ENCODE measurements around the gene INTS11.
"Not testable (repeated sequence)": the region's sequence is repeated elsewhere in the genome, so short reads cannot be mapped to it uniquely, and the experiment has no call there.

The INTS11 gene

DNA sequence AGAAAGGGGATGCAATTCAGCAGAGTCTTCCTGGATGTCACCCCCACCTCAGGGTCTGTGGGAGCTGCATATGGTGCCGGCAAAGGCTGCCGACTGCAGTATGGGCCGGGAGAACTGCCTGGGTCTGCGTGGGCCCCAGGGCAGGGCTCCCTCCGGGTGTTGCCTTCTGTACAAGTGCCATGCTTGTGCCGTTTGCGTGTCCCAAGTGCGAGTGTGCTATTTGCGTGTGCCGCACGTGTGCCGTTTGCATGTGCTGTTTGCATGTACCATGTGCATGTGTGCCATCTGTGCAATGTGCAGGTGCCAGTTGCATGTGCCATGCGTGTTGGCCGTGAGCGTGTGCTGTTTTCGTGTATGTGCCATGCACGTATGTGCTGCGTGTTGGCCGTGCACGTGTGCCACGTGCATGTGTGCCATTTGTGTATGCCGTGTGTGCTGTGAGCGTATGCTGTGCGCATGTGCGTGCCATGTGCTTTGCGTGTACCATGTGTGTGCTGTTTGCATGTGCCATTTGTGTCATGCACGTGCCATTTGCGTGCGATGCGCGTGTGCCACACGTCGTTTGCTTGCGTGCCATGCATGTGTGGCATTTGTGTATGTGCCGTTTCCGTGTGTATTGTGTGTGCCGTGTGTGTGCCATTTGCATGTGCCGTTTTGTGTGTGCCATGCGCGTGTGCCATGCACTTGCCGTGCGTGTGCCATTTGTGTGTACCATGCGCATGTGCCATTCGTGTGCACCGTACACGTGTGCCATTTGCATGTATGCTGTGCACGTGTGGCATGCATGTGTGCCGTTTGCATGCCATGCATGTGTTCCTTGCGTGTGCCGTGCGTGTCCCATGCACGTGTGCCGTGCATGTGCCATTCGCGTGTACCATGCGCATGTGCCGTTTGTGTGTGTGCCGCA lies 5.1 kb upstream of the INTS11 start:
- DNase-seq = no peak

- DNase-seq = no peak
Measured at GRCh38 chr1:1328254-1328653, 3.8 kb upstream of the INTS11 start.

DNA sequence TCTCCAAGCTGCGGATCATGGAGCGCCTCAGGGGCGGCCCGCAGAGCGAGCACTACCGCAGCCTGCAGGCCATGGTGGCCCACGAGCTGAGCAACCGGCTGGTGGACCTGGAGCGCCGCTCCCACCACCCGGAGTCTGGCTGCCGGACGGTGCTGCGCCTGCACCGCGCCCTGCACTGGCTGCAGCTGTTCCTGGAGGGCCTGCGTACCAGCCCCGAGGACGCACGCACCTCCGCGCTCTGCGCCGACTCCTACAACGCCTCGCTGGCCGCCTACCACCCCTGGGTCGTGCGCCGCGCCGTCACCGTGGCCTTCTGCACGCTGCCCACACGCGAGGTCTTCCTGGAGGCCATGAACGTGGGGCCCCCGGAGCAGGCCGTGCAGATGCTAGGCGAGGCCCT lies 2.8 kb upstream of the INTS11 start:
- no peak for DNase-seq

DNA sequence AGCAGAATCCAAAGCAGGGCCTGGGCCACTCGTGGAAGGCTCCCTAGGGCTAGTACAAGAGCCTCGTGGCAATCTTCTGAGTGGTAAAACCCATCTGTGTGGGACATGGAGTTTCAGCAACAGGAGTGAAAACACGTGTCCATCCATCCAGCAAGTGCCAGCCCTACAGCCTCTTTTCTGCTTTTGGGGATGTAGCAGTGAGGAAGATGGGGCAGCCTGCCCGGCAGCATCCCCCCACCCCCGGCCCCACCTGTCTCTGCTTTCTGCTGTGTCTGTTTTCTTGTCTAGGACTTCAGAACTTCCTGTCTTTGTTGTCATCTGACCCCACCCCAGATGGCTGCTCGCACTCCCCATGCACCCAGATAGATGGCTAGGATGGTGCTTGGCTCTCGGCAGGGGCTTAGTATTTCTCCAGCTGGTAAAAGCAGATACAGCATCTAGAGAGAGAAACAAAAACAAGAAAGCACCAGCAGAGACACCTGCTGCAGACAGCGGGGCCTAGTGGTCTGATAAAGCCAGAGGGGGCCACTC lies 1.7 kb upstream of the INTS11 start:
- DNase-seq = no peak

GRCh38 chr1:1325288-1326074 lies 1.0 kb upstream of the INTS11 start:
- DNase-seq = no peak

GRCh38 chr1:1324084-1324523 lies 356 bp downstream of the INTS11 start:
- DNase-seq = no peak

- DNase-seq = no peak
Measured at GRCh38 chr1:1322952-1323351, 1.5 kb downstream of the INTS11 start.

- no peak for DNase-seq
Measured at GRCh38 chr1:1322418-1322817, 2.0 kb downstream of the INTS11 start.

DNA sequence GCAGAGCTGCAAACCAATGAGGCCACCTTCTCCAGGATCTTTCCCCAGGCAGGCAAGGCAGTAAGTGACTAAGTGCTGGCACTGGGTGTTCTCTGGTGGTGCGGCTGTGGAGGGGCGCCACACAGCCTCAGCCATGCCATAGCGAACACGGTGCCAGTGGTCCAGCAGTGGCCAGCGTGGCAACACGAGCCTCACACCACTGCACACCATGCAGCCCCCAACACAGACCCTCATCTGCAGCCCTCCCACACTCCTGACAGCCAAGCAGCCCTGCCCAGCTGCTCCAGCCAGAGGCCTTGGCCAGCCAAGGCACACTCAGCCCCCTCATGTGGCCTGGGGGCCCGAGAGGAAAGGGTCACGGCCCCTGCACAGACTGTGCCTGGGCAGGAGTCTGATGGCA lies 3.0 kb downstream of the INTS11 start:
- DNase-seq = no peak

DNA sequence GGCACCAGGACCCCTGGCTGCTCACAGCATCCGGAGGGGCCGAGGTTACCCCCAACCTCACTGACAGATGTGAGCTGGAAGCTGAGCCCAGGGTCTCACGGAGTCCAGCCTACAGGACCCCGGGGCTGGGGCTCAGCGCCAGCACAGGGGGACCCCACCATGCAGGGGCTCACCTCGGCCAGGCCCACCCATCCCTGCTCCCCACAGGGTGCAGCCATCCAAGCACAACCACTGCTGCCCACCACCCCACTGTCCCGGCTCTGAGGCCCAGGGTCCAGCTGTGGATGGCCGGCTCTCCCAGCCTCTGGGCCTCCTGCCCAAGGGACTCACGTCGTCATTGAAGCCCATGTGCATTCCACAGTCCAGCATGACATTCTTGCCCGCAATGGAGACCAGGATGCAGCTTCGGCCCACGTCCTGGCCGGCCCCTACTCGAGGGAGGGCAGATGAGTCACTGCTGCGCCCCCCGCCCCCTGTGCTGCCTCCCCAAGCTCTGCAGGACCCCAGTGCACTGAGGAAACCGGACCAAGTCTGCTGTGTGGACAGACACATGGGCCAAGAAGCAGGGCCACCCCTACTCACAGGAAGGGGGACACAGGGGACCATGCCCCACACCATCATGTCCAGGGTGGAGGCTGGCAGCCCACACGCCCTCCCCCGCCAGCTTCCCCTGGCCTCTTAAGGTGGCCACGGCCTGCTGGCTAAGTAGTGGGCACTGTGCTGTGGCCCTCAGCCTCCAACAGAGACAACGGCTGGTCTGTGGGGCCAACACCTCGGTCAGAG lies 3.6 kb downstream of the INTS11 start:
- no peak for DNase-seq

DNA sequence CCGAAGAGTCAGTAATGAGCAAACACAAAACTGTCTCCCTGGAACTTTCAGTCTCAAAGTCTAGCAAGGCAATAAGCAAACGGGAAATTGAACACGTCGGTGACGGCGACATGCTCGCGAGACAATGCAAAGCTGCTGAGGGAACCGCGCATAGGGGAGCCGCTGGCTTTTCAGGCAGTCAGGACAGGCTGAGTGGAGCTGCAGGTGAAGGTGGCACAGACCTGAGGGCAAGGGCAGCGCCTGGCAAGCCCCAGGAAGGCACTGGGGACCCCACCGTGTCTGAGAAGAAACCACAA lies 4.9 kb downstream of the INTS11 start:
- no peak for DNase-seq

- DNase-seq = no peak
Measured at GRCh38 chr1:1318777-1319645, 5.4 kb downstream of the INTS11 start.

DNA sequence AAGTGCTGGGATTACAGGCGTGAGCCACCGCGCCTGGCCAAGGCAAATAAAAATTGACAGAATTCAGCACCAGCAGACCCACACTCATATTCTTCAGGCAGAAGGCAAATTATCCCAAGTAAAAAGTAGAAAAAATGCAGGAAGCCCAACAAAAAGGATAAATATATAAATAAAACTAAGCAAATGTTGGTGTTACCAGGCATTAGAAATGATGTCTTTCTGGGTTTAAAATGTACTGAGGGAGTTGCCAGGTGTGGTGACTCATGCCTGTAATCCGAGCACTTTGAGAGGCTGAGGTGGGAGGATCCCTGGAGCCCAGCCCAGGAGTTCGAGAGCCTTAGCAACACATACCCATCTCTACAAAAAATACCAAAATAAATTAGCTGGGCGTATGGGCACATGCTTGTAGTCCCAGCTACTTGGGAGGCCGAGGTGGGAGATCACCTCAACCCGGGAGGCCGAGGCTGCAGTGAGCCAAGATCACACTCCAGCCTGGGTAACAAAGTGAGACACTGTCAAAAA lies 6.3 kb downstream of the INTS11 start:
- no peak for DNase-seq

DNA sequence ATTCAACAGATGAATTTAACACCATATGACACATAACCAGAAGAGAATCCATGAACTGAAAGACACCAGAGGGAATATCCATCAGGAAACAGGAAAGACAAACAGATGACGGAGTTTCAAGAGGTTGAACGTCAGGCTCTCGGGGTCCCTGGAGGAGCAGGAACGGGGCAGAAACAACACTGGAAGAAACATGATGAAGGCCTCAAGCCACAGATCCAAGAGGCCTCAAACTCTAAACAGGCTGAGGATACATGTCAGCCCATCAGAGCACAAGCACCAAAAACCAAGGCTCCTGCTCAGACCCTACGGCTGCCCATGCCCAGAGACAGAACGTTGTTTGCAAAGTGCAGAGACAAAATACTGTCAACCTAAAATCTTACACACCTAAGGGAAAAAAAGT lies 7.0 kb downstream of the INTS11 start:
- DNase-seq = no peak

- not testable (repeated sequence) for DNase-seq
Measured at GRCh38 chr1:1316199-1316598, 8.3 kb downstream of the INTS11 start.

DNA sequence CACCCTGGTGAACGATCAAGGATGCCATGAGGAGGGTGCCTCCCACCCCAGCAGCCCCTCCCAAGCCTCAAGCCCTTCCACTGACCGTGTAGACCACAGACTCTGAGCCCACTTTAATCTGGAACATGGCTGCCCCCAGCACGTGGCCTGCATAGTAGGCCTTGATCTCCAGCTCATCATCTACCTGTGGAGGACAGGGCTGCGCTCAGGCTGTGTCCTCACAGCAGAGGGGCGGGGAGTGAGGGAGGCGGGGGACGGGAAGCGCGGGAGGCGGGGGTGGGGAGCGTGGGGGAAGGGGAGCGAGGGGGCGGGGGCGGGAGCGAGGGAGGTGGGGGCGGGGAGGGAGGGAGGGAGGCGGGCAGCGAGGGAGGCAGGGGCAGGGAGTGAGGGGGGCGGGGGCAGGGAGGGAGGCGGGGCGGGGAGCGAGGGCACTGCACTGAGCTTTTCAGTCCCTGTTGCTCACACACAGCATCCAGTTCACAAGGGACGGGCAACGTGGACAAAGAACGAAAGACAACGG lies 9.0 kb downstream of the INTS11 start:
- DNase-seq = no peak

DNA sequence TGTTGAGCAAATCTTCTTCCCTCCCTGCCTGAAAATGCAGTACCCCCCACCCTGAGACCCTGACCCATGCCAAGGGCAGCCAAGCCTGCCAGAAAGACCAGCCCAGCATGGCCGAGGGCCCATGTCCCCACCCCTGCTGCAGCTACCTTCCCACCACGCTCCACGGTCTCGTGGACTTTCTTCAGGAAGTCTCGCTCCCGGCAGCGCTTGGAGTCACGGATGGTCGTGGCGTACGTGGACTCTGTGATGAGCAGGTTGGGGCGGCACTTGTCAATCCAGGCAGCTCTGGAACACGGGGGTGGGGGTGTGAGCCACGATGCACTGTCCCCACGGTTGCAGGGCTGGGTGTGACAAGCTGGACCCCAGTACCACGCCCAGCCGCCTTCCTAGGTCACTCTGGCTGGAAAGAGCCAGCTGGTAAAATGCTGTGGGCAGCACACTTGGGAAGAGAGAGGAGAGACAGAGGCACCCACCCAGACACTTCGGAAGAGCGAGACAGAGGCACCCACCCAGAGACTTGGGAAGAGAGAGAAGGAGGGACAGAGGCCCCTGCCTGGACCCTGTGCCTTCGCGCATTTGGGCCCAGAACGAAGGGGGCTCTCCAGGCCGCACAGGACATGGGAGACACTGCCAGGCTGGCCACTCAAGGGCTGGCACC lies 9.7 kb downstream of the INTS11 start:
- no peak for DNase-seq

- DNase-seq = no peak
Measured at GRCh38 chr1:1314237-1314586, 10.2 kb downstream of the INTS11 start.

- DNase-seq = no peak
Measured at GRCh38 chr1:1313500-1314236, 10.8 kb downstream of the INTS11 start.

All from GF-D8 (cell line).